Retinal pigment epithelial cell (primary cell): ENCODE results near the gene ATP7B.
A peak's percentile ranks its signal among the peaks of the same experiment; 100 is the strongest.
"Not testable (repeated sequence)": the region's sequence is repeated elsewhere in the genome, so short reads cannot be mapped to it uniquely, and the experiment has no call there.

Source experiments
- DNase-seq: peaks from one replicate; pipeline ENCODE4 v3.0.0-alpha.2; 2010; ENCODE audit warnings: low read depth
- H3K4me3 ChIP-seq: 2 replicates; pipeline ENCODE4 v1.5.1; 2011; ENCODE audit warnings: mild to moderate bottlenecking, low read length, control low read depth, moderate library complexity
- CTCF ChIP-seq: conservative IDR thresholded peaks from 2 replicates; pipeline ENCODE4 v1.5.1; 2011; ENCODE audit warnings: low read depth, low read length, control low read depth, inconsistent platforms

The ATP7B gene

GRCh38 chr13:51916051-51916818 is 95.0 kb downstream of the ATP7B start:
- no peak for TF ChIP-seq CTCF
- H3K4me3 ChIP-seq: no peak overlapping the region
- no peak for DNase-seq

GRCh38 chr13:51914137-51914493 is 97.1 kb downstream of the ATP7B start:
- no peak overlapping the region for H3K4me3 ChIP-seq
- no peak for TF ChIP-seq CTCF
- no peak for DNase-seq

- H3K4me3 ChIP-seq: no peak overlapping the region
- no peak for DNase-seq
- TF ChIP-seq CTCF: peak; percentile 13
These were observed 97.7 kb downstream of the ATP7B start for GRCh38 chr13:51913421-51914136.

GRCh38 chr13:51912511-51913225 is 98.6 kb downstream of the ATP7B start:
- TF ChIP-seq CTCF: no peak

GRCh38 chr13:51912091-51912490 is 99.2 kb downstream of the ATP7B start:
- TF ChIP-seq CTCF: peak; percentile 36

More at GRCh38 chr13:51912511-51913225, 98.6 kb downstream of the ATP7B start:
- DNase-seq: no peak
- H3K4me3 ChIP-seq: no peak overlapping the region

GRCh38 chr13:51910508-51910907 is 100.7 kb downstream of the ATP7B start:
- no peak for TF ChIP-seq CTCF
- no peak overlapping the region for H3K4me3 ChIP-seq
- DNase-seq: no peak

More at GRCh38 chr13:51912091-51912490, 99.2 kb downstream of the ATP7B start:
- no peak overlapping the region for H3K4me3 ChIP-seq
- DNase-seq: no peak

- not testable (repeated sequence) for H3K4me3 ChIP-seq, DNase-seq
These were observed 102.0 kb downstream of the ATP7B start for GRCh38 chr13:51909265-51909664.
